Astrocyte (in vitro differentiated cells and primary cell): ENCODE results near the gene COLEC11. TPM values are rescaled to one million over a fixed set of nuclear protein-coding genes. Genes with fewer than 3 reads are reported as not detected.

Experiments used
- DNase-seq: peaks from one replicate; pipeline ENCODE4 v3.0.0-alpha.2; 2010; ENCODE audit warnings: low read depth
- FAIRE-seq: peaks from 2 replicates; lab custom pipeline; 2011; peaks lifted over from hg19 to GRCh38; lab: Jason Lieb, UNC
- H2AFZ ChIP-seq: 2 replicates; pipeline ENCODE4 v1.6.0; 2012; ENCODE audit warnings: low read depth, low read length, inconsistent platforms
- H3K27ac ChIP-seq: 2 replicates; pipeline ENCODE4 v1.5.1; 2011; ENCODE audit warnings: low read depth, low read length, inconsistent platforms
- H3K27me3 ChIP-seq: 2 replicates; pipeline ENCODE4 v1.6.0; 2011; ENCODE audit warnings: low read length, inconsistent platforms; ENCODE audit not compliant: insufficient read depth
- H3K36me3 ChIP-seq: 2 replicates; pipeline ENCODE4 v1.5.1; 2011; ENCODE audit warnings: low read length, inconsistent platforms; ENCODE audit not compliant: insufficient read depth
- H3K4me1 ChIP-seq: 2 replicates; pipeline ENCODE4 v1.5.1; 2011; ENCODE audit warnings: low read length, inconsistent platforms; ENCODE audit not compliant: insufficient read depth
- H3K4me2 ChIP-seq: 2 replicates; pipeline ENCODE4 v1.6.0; 2012; ENCODE audit warnings: low read length, inconsistent platforms
- H3K4me3 ChIP-seq: 2 replicates; pipeline ENCODE4 v1.5.1; 2011; ENCODE audit warnings: low read depth, mild to moderate bottlenecking, low read length, inconsistent platforms; ENCODE audit not compliant: insufficient read depth
- H3K79me2 ChIP-seq: 2 replicates; pipeline ENCODE4 v1.6.0; 2012; ENCODE audit warnings: mild to moderate bottlenecking, low read length, inconsistent platforms; ENCODE audit not compliant: insufficient read depth
- H3K9ac ChIP-seq: 2 replicates; pipeline ENCODE4 v1.6.0; 2012; ENCODE audit warnings: mild to moderate bottlenecking, low read length, inconsistent platforms
- H3K9me3 ChIP-seq: 2 replicates; pipeline ENCODE4 v1.5.1; 2012; ENCODE audit warnings: low read depth, mild to moderate bottlenecking, low read length, inconsistent platforms; ENCODE audit not compliant: insufficient read depth
- H4K20me1 ChIP-seq: 2 replicates; pipeline ENCODE4 v1.6.0; 2012; ENCODE audit warnings: low read length, inconsistent platforms; ENCODE audit not compliant: insufficient read depth
- H3K27ac Mint-ChIP-seq: one replicate; pipeline ENCODE4 v1.8.0; 2021; ENCODE audit warnings: mild to moderate bottlenecking, mixed read lengths; ENCODE audit not compliant: unreplicated experiment
- H3K27me3 Mint-ChIP-seq: one replicate; pipeline ENCODE4 v1.8.0; 2021; ENCODE audit warnings: low read depth, mixed read lengths; ENCODE audit not compliant: unreplicated experiment
- H3K36me3 Mint-ChIP-seq: one replicate; pipeline ENCODE4 v1.8.0; 2021; ENCODE audit warnings: low read depth, mixed read lengths; ENCODE audit not compliant: unreplicated experiment
- H3K4me1 Mint-ChIP-seq: one replicate; pipeline ENCODE4 v1.8.0; 2021; ENCODE audit warnings: low read depth, mixed read lengths; ENCODE audit not compliant: unreplicated experiment
- H3K4me3 Mint-ChIP-seq: one replicate; pipeline ENCODE4 v1.8.0; 2021; ENCODE audit warnings: mild to moderate bottlenecking, moderate library complexity, mixed read lengths; ENCODE audit not compliant: unreplicated experiment
- H3K9me3 Mint-ChIP-seq: one replicate; pipeline ENCODE4 v1.8.0; 2021; ENCODE audit warnings: mild to moderate bottlenecking, mixed read lengths; ENCODE audit not compliant: unreplicated experiment
- EZH2 ChIP-seq: IDR thresholded peaks from 2 replicates; pipeline ENCODE4 v1.6.1; 2012; ENCODE audit warnings: mild to moderate bottlenecking, low read length, inconsistent platforms; ENCODE audit not compliant: insufficient read depth
- total RNA-seq: library from RNA; stranded (reverse); gene quantifications from 2 replicates; pipeline ENCODE4 v1.2.1, GENCODE V29; 2021
- TF ChIP-seq, protein P1 (sequence below): IDR thresholded peaks from 2 replicates; pipeline ENCODE4 v1.5.1; 2011; ENCODE audit warnings: low read depth, mild to moderate bottlenecking, inconsistent platforms, low read length, moderate library complexity; ENCODE audit not compliant: insufficient read depth

Gene COLEC11
- total RNA-seq, 1 donor from 2014 or later = not detected

DNA sequence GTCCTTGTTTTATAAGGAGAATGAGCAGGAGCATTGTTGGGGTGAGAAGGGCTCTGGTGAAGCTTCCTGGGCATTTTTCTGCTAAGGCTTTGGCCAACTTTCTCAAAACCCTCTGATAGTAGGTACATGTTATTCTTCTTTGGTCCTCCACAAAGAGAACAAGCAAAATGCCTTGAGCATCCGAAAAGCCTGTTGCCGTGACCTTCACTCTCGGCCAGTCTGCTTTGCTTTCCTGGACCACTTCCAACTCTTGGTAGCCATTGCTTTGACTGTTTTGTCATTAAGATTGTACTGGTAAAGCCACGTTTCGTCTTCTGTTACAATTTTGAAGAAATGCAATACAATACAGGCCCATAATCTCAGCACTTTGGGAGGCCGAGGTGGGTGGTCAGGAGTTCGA lies 35.7 kb downstream of the COLEC11 start:
- no peak overlapping the region for H3K4me3 Mint-ChIP-seq
- Histone ChIP-seq H3K27ac (no peak overlapping the region), H3K4me2 (no peak overlapping the region), H3K4me3 (no peak overlapping the region), H3K4me1 (no peaks in the 10 kb centered on the region), H4K20me1 (no peaks in the 10 kb centered on the region), H3K9me3 (no peaks in the 10 kb centered on the region), H2AFZ (no peak overlapping the region), H3K79me2 (no peaks in the 10 kb centered on the region), H3K9ac (no peak overlapping the region), H3K36me3 (no peaks in the 10 kb centered on the region), H3K27me3 (no peaks in the 10 kb centered on the region)
- no peaks in the 10 kb centered on the region for H3K36me3 Mint-ChIP-seq
- no peaks in the 10 kb centered on the region for H3K4me1 Mint-ChIP-seq
- FAIRE-seq (no peak), DNase-seq (no peak)
- peaks cover 3% of the 10 kb centered on the region for H3K9me3 Mint-ChIP-seq
- H3K27ac Mint-ChIP-seq = no peak overlapping the region
- TF ChIP-seq EZH2 = no peak
- TF ChIP-seq, protein P1, sequence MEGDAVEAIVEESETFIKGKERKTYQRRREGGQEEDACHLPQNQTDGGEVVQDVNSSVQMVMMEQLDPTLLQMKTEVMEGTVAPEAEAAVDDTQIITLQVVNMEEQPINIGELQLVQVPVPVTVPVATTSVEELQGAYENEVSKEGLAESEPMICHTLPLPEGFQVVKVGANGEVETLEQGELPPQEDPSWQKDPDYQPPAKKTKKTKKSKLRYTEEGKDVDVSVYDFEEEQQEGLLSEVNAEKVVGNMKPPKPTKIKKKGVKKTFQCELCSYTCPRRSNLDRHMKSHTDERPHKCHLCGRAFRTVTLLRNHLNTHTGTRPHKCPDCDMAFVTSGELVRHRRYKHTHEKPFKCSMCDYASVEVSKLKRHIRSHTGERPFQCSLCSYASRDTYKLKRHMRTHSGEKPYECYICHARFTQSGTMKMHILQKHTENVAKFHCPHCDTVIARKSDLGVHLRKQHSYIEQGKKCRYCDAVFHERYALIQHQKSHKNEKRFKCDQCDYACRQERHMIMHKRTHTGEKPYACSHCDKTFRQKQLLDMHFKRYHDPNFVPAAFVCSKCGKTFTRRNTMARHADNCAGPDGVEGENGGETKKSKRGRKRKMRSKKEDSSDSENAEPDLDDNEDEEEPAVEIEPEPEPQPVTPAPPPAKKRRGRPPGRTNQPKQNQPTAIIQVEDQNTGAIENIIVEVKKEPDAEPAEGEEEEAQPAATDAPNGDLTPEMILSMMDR = no peak
- peaks cover 21% of the 10 kb centered on the region for H3K27me3 Mint-ChIP-seq

DNA sequence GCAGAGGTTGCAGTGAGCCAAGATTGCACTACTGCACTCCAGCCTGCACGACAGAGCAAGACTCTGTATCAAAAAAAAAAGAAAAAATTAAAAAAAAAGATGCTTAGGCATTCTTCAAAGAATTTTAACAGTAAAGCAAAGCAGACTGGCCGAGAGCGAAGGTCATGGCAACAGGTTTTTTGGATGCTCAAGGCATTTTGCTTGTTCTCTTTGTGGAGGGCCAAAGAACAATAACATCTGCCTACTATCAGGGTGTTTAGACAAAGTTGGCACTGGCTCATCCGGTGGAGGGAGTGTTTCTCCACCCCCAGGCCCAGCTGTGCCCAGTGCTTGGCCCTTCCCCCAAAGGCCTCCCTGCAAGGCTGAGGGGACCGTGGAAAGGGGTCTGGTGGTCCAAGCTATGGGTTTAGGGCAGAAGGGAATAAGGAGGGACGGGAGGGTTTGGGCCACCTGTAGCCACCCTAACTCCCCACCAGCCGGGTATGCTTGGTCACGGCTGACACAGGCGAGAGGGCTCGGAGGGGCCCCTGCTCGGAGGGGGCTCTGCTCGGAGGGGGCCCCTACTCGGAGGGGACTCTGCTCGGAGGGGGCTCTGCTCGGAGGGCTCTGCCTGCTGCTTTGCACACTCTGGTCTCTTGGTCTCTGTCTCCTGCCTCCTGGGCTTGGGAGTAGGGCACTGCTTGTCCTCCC lies 36.4 kb downstream of the COLEC11 start:
- no peak overlapping the region for H3K4me3 ChIP-seq
- TF ChIP-seq, protein P1 = no peak
- no peak for TF ChIP-seq EZH2
- Mint-ChIP-seq H3K27ac (no peak overlapping the region), H3K4me3 (no peak overlapping the region), H3K27me3 (peaks cover 25% of the 10 kb centered on the region), H3K4me1 (no peaks in the 10 kb centered on the region), H3K9me3 (peaks cover 3% of the 10 kb centered on the region), H3K36me3 (no peaks in the 10 kb centered on the region)
- FAIRE-seq (no peak), DNase-seq (no peak)
- no peaks in the 10 kb centered on the region for H3K9me3 ChIP-seq
- no peak overlapping the region for H2AFZ ChIP-seq
- no peak overlapping the region for H3K4me2 ChIP-seq
- H3K27me3 ChIP-seq = no peaks in the 10 kb centered on the region
- no peaks in the 10 kb centered on the region for H3K36me3 ChIP-seq
- H3K4me1 ChIP-seq = no peaks in the 10 kb centered on the region
- no peak overlapping the region for H3K9ac ChIP-seq
- H3K27ac ChIP-seq = no peak overlapping the region
- H4K20me1 ChIP-seq = no peaks in the 10 kb centered on the region
- H3K79me2 ChIP-seq = no peaks in the 10 kb centered on the region
